Neural progenitor cell (in vitro differentiated cells): ENCODE results near the gene BRWD1. TPM values are rescaled to one million over a fixed set of nuclear protein-coding genes. Genes with fewer than 3 reads are reported as not detected.

Experiments
- DNase-seq: peaks from one replicate; pipeline ENCODE4 v3.0.0-alpha.2; 2016; ENCODE audit warnings: low spot score
- H2AFZ ChIP-seq: fragments of 200-600 bp; sonication (generic); replicated peaks from 2 replicates; pipeline ENCODE4 v1.6.1; 2016; ENCODE audit warnings: antibody characterized with exemption
- H3F3A ChIP-seq: fragments of 200-600 bp; sonication (generic); 2 replicates; pipeline ENCODE4 v1.6.1; 2016; ENCODE audit warnings: antibody characterized with exemption, low read depth
- H3K27ac ChIP-seq: fragments of 200-600 bp; sonication (generic); 2 replicates; pipeline ENCODE4 v1.5.1; 2016; ENCODE audit warnings: mild to moderate bottlenecking
- H3K27me3 ChIP-seq: fragments of 200-600 bp; sonication (generic); 2 replicates; pipeline ENCODE4 v1.6.1; 2016; ENCODE audit warnings: mild to moderate bottlenecking, moderate library complexity
- H3K36me3 ChIP-seq: fragments of 200-600 bp; sonication (generic); 2 replicates; pipeline ENCODE4 v1.5.1; 2016
- H3K4me1 ChIP-seq: fragments of 200-600 bp; sonication (generic); 2 replicates; pipeline ENCODE4 v1.6.1; 2016; ENCODE audit warnings: mixed run types
- H3K4me2 ChIP-seq: fragments of 200-600 bp; sonication (generic); 2 replicates; pipeline ENCODE4 v1.6.1; 2016
- H3K4me3 ChIP-seq: fragments of 200-600 bp; sonication (generic); 2 replicates; pipeline ENCODE4 v1.5.1; 2016
- H3K79me2 ChIP-seq: fragments of 200-600 bp; sonication (generic); 2 replicates; pipeline ENCODE4 v1.6.1; 2016; ENCODE audit warnings: low read depth
- H3K9ac ChIP-seq: fragments of 200-600 bp; sonication (generic); 2 replicates; pipeline ENCODE4 v1.6.1; 2016
- H3K9me3 ChIP-seq: fragments of 200-600 bp; sonication (generic); 2 replicates; pipeline ENCODE4 v1.5.1; 2016; ENCODE audit warnings: low read depth
- H4K20me1 ChIP-seq: fragments of 200-600 bp; sonication (generic); 2 replicates; pipeline ENCODE4 v1.6.1; 2016; ENCODE audit warnings: low read depth
- H3K27ac Mint-ChIP-seq: 3 replicates; pipeline ENCODE4 v1.8.0; 2021; ENCODE audit warnings: mixed read lengths
- H3K27me3 Mint-ChIP-seq: 2 replicates; pipeline ENCODE4 v1.8.0; 2022; ENCODE audit warnings: low read depth, mild to moderate bottlenecking, inconsistent platforms, moderate library complexity, mixed read lengths; ENCODE audit not compliant: insufficient read depth
- H3K36me3 Mint-ChIP-seq: 3 replicates; pipeline ENCODE4 v1.8.0; 2021; ENCODE audit warnings: mixed read lengths
- H3K4me1 Mint-ChIP-seq: 3 replicates; pipeline ENCODE4 v1.8.0; 2021; ENCODE audit warnings: mixed read lengths
- H3K4me3 Mint-ChIP-seq: 3 replicates; pipeline ENCODE4 v1.8.0; 2021; ENCODE audit warnings: mild to moderate bottlenecking, moderate library complexity, mixed read lengths
- H3K9me3 Mint-ChIP-seq: 3 replicates; pipeline ENCODE4 v1.8.0; 2020; ENCODE audit warnings: mixed read lengths
- CTCF ChIP-seq: fragments of 200-600 bp; sonication (generic); IDR thresholded peaks from 2 replicates; pipeline ENCODE4 v1.5.1; 2017; ENCODE audit warnings: antibody characterized with exemption, mild to moderate bottlenecking
- EZH2 ChIP-seq: fragments of 200-600 bp; sonication (generic); IDR thresholded peaks from 2 replicates; pipeline ENCODE4 v1.6.1; 2017; ENCODE audit warnings: antibody characterized with exemption, mild to moderate bottlenecking, moderate library complexity
- EZH2phosphoT487 ChIP-seq: fragments of 200-600 bp; sonication (generic); IDR thresholded peaks from 2 replicates; pipeline ENCODE4 v1.6.1; 2017; ENCODE audit warnings: antibody characterized with exemption
- total RNA-seq: library from RNA; depleted of rRNA; stranded (reverse); fragments of >200 nt; gene quantifications from 2 replicates; pipeline ENCODE4 v1.2.3, GENCODE V29; 2015; ENCODE audit warnings: low replicate concordance

Gene BRWD1
- total RNA-seq, 1 donor from 2014 or later, result 130 TPM

DNA sequence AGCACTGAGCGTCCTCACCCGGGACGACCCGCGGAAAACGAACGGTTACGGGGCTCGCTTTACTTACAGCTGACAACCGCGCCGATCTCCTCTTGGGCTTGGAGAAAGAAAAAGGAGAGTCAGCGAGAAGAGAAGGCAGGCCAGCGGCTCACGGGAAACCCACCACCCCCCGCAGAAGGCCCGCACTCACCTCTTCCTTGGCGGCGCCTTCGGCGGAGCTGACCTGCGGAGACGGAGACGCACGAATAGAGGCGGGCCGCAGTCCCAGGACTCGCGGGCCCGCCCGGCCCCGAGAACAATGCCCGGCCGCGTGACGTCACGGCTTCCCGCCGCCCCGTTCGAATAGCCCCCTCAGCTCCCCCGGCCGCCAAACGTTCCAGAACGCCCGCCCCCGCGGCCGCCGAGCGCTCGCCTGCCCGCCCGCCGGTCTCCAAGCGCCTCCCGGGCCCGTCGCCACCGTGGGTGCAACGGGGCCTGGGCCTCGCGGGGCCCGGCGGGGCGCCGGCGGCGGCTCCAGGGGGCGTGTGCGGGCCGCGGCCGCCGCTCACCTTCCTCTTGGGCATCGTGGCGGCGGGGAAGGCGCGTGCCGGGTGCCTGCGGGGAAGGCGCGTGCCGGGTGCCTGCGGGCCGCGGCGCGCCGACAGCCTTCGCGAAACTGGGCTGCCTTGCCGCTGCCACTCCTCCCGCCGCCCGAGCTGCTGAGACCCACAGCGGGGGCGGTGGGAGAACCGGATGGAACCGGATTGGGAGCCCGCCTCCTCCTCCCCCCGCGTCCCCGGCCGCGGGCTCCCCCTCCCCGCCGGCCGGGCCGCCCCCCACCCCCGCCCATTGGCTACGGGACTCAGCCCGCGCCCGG, 35.2 kb upstream of the BRWD1 start, which contains the start of gene HMGN1:
TSS of gene HMGN1 (minus strand) at position 734 of the 856 bp plus-strand sequence. CDS start at position 563, 171 bp downstream.
- H3K4me3 ChIP-seq, result peak within 1 kb of the TSS; percentile 92
- H3K36me3 ChIP-seq, result peaks cover 28% of the 10 kb centered on the region
- Mint-ChIP-seq H3K36me3 (peaks cover 31% of the 10 kb centered on the region), H3K4me3 (peak within 1 kb of the TSS; percentile 93), H3K27ac (peak within 1 kb of the TSS; percentile 78), H3K9me3 (peaks cover 6% of the 10 kb centered on the region), H3K4me1 (peaks cover 34% of the 10 kb centered on the region), H3K27me3 (peaks cover 2% of the 10 kb centered on the region)
- H3K4me1 ChIP-seq, result peaks cover 21% of the 10 kb centered on the region
- H4K20me1 ChIP-seq, result peaks cover 46% of the 10 kb centered on the region
- peaks cover 36% of the 10 kb centered on the region for H3F3A ChIP-seq
- TF ChIP-seq EZH2phosphoT487, result no peak
- no peak for TF ChIP-seq CTCF
- no peak for TF ChIP-seq EZH2
- peak within 1 kb of the TSS; percentile 88 for H3K4me2 ChIP-seq
- peak; percentile 97 for DNase-seq
- H3K27me3 ChIP-seq, result no peaks in the 10 kb centered on the region
- H2AFZ ChIP-seq, result peak within 1 kb of the TSS; percentile 97
- peak within 1 kb of the TSS; percentile 99 for H3K27ac ChIP-seq
- H3K79me2 ChIP-seq, result peaks cover 48% of the 10 kb centered on the region
- no peaks in the 10 kb centered on the region for H3K9me3 ChIP-seq
- peak within 1 kb of the TSS; percentile 90 for H3K9ac ChIP-seq

GRCh38 chr21:39348040-39348354, 34.6 kb upstream of the BRWD1 start:
- H3K4me1 Mint-ChIP-seq, result peaks cover 38% of the 10 kb centered on the region
- Histone ChIP-seq H3K4me2 (peak overlapping the region; percentile 88), H3K27me3 (no peaks in the 10 kb centered on the region), H3K9ac (peak overlapping the region; percentile 90), H3K9me3 (no peaks in the 10 kb centered on the region), H3K4me3 (peak overlapping the region; percentile 92), H3F3A (peaks cover 42% of the 10 kb centered on the region), H3K4me1 (peaks cover 21% of the 10 kb centered on the region), H3K27ac (peak overlapping the region; percentile 99), H4K20me1 (peaks cover 51% of the 10 kb centered on the region), H3K79me2 (peaks cover 54% of the 10 kb centered on the region), H2AFZ (no peak overlapping the region), H3K36me3 (peaks cover 31% of the 10 kb centered on the region)
- H3K9me3 Mint-ChIP-seq, result peaks cover 6% of the 10 kb centered on the region
- H3K27me3 Mint-ChIP-seq, result peaks cover 2% of the 10 kb centered on the region
- H3K27ac Mint-ChIP-seq, result peak overlapping the region; percentile 61
- H3K4me3 Mint-ChIP-seq, result peak overlapping the region; percentile 93
- no peak for DNase-seq
- H3K36me3 Mint-ChIP-seq, result peaks cover 36% of the 10 kb centered on the region
- TF ChIP-seq EZH2phosphoT487 (no peak), EZH2 (no peak), CTCF (no peak)

DNA sequence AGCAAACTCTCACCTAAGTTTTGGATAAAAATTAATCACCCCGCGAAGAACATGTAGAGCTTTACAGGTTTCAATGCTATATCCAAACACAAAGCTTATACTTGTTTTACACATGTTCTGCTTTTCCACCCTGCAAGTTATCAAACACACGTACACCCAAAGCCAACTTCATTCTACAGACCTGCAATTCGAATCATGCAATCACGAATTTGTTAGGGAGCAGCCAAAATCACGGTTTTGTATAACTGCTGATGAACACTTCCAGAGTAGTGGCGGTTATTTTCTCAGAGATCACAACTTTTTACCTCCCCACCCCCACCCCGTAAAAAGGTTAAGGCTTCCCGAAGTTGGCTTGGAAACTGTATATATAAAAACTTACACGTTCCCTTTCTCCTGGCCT, 34.1 kb upstream of the BRWD1 start:
- Histone ChIP-seq H3K4me3 (peak overlapping the region; percentile 92), H3K9me3 (no peaks in the 10 kb centered on the region), H3K4me1 (peaks cover 21% of the 10 kb centered on the region), H4K20me1 (peaks cover 51% of the 10 kb centered on the region), H3K4me2 (peak overlapping the region; percentile 88), H2AFZ (no peak overlapping the region), H3K9ac (peak overlapping the region; percentile 90), H3F3A (peaks cover 42% of the 10 kb centered on the region), H3K79me2 (peaks cover 54% of the 10 kb centered on the region), H3K36me3 (peaks cover 31% of the 10 kb centered on the region), H3K27ac (no peak overlapping the region), H3K27me3 (no peaks in the 10 kb centered on the region)
- Mint-ChIP-seq H3K4me1 (peaks cover 38% of the 10 kb centered on the region), H3K27ac (no peak overlapping the region), H3K36me3 (peaks cover 38% of the 10 kb centered on the region), H3K4me3 (peak overlapping the region; percentile 93), H3K27me3 (peaks cover 2% of the 10 kb centered on the region), H3K9me3 (peaks cover 2% of the 10 kb centered on the region)
- no peak for TF ChIP-seq EZH2
- no peak for TF ChIP-seq EZH2phosphoT487
- no peak for TF ChIP-seq CTCF
- DNase-seq, result no peak
